Measurements from ENCODE around the gene ARL4D. TPM values are rescaled to one million over a fixed set of nuclear protein-coding genes. Genes with fewer than 3 reads are reported as not detected.

The ARL4D gene
- total and polyA plus RNA-seq, 7 experiments from 2014 or later = 1.3 to 4.8 (median 2.1) TPM

GRCh38 chr17:43423777-43424455, 25.1 kb downstream of the ARL4D start:
- H3K27ac ChIP-seq (ENCODE audit: low read depth, low read length) = no peak overlapping the region
- no peaks in the 10 kb centered on the region for H3K27me3 ChIP-seq (ENCODE audit: control insufficient read depth in 2 of 2, insufficient read depth in 2 of 2, low read length in 2 of 2)
- ATAC-seq (no peak), DNase-seq (no peak)
- H3K9me3 ChIP-seq (ENCODE audit: control insufficient read depth in 2 of 3, low read length in 3 of 3) = no peaks in the 10 kb centered on the region
- no peaks in the 10 kb centered on the region for H3K4me1 ChIP-seq (ENCODE audit: control insufficient read depth in 2 of 2, insufficient read depth in 2 of 2, low read length in 2 of 2)
- CTCF ChIA-PET = no interaction called here
- no peak overlapping the region for H3K27ac Mint-ChIP-seq
- H3K36me3 Mint-ChIP-seq = no peaks in the 10 kb centered on the region
- intact Hi-C loops (cut with micrococcal nuclease) = no loop called here
- H3K4me3 ChIP-seq (ENCODE audit: low read length) = no peak overlapping the region
- no peaks in the 10 kb centered on the region for H3K4me1 Mint-ChIP-seq
- no peak overlapping the region for H3K4me3 Mint-ChIP-seq
- peaks cover 0 to 27% (median 11%) of the 10 kb centered on the region in 5 donors for H3K27me3 Mint-ChIP-seq
- POLR2A ChIA-PET = no interaction called here
- H3K36me3 ChIP-seq (ENCODE audit: control insufficient read depth in 2 of 3, insufficient read depth in 3 of 3, low read length in 3 of 3) = no peaks in the 10 kb centered on the region
- no peaks in the 10 kb centered on the region for H3K9me3 Mint-ChIP-seq

- Histone ChIP-seq H3K4me3 (ENCODE audit: low read length) (no peak overlapping the region), H3K27me3 (ENCODE audit: control insufficient read depth in 2 of 2, insufficient read depth in 2 of 2, low read length in 2 of 2) (no peaks in the 10 kb centered on the region), H3K4me1 (ENCODE audit: control insufficient read depth in 2 of 2, insufficient read depth in 2 of 2, low read length in 2 of 2) (no peaks in the 10 kb centered on the region), H3K27ac (ENCODE audit: low read depth, low read length) (no peak overlapping the region), H3K36me3 (ENCODE audit: control insufficient read depth in 2 of 3, insufficient read depth in 3 of 3, low read length in 3 of 3) (no peaks in the 10 kb centered on the region), H3K9me3 (ENCODE audit: control insufficient read depth in 2 of 3, low read length in 3 of 3) (no peaks in the 10 kb centered on the region)
- H3K36me3 Mint-ChIP-seq = no peaks in the 10 kb centered on the region
- CTCF ChIA-PET = no interaction called here
- POLR2A ChIA-PET = no interaction called here
- ATAC-seq (no peak), DNase-seq (no peak)
- H3K9me3 Mint-ChIP-seq = no peaks in the 10 kb centered on the region
- peaks cover 6 to 29% (median 11%) of the 10 kb centered on the region in 5 donors for H3K27me3 Mint-ChIP-seq
- no peak overlapping the region for H3K27ac Mint-ChIP-seq
- intact Hi-C loops (cut with micrococcal nuclease) = loop anchor here in 1 of 2 donors (1.0 kb wide), 1 partner anchor 33 kb away; no protein-coding TSS in a partner anchor
- peaks cover 0 to 2% (median 0%) of the 10 kb centered on the region in 7 donors for H3K4me1 Mint-ChIP-seq
- H3K4me3 Mint-ChIP-seq = no peak overlapping the region
These were observed 28.7 kb downstream of the ARL4D start for GRCh38 chr17:43427362-43428043.

GRCh38 chr17:43428524-43428923, 29.7 kb downstream of the ARL4D start:
- Histone ChIP-seq H3K36me3 (ENCODE audit: control insufficient read depth in 2 of 3, insufficient read depth in 3 of 3, low read length in 3 of 3) (no peaks in the 10 kb centered on the region), H3K4me1 (ENCODE audit: control insufficient read depth in 2 of 2, insufficient read depth in 2 of 2, low read length in 2 of 2) (no peaks in the 10 kb centered on the region), H3K27me3 (ENCODE audit: control insufficient read depth in 2 of 2, insufficient read depth in 2 of 2, low read length in 2 of 2) (no peaks in the 10 kb centered on the region), H3K9me3 (ENCODE audit: control insufficient read depth in 2 of 3, low read length in 3 of 3) (no peaks in the 10 kb centered on the region), H3K27ac (ENCODE audit: low read depth, low read length) (no peak overlapping the region), H3K4me3 (ENCODE audit: low read length) (no peak overlapping the region)
- Mint-ChIP-seq H3K27ac (no peak overlapping the region), H3K9me3 (no peaks in the 10 kb centered on the region), H3K4me3 (no peak overlapping the region), H3K27me3 (peaks cover 5 to 32% (median 11%) of the 10 kb centered on the region in 5 donors), H3K36me3 (no peaks in the 10 kb centered on the region), H3K4me1 (peaks cover 0 to 2% (median 0%) of the 10 kb centered on the region in 7 donors)
- ChIA-PET POLR2A (interaction anchor here (0.8 kb wide), 1 partner anchor 41 kb away, joined by 3 read pairs; no protein-coding TSS in a partner anchor), CTCF (no interaction called here)
- intact Hi-C loops (cut with micrococcal nuclease) = loop anchor here in 1 of 2 donors (1.0 kb wide), 1 partner anchor 34 kb away; no protein-coding TSS in a partner anchor
- DNase-seq (no peak), ATAC-seq (no peak)

- intact Hi-C loops (cut with micrococcal nuclease) = no loop called here
- peaks cover 12 to 39% (median 27%) of the 10 kb centered on the region in 5 donors for H3K27me3 Mint-ChIP-seq
- DNase-seq (no peak), ATAC-seq (no peak)
- ChIA-PET POLR2A (no interaction called here), CTCF (no interaction called here)
- Histone ChIP-seq H3K4me1 (ENCODE audit: control insufficient read depth in 2 of 2, insufficient read depth in 2 of 2, low read length in 2 of 2) (no peaks in the 10 kb centered on the region), H3K36me3 (ENCODE audit: control insufficient read depth in 2 of 3, insufficient read depth in 3 of 3, low read length in 3 of 3) (no peaks in the 10 kb centered on the region), H3K4me3 (ENCODE audit: low read length) (no peak overlapping the region), H3K27me3 (ENCODE audit: control insufficient read depth in 2 of 2, insufficient read depth in 2 of 2, low read length in 2 of 2) (no peaks in the 10 kb centered on the region), H3K27ac (ENCODE audit: low read depth, low read length) (no peak overlapping the region), H3K9me3 (ENCODE audit: control insufficient read depth in 2 of 3, low read length in 3 of 3) (no peaks in the 10 kb centered on the region)
- no peaks in the 10 kb centered on the region for H3K9me3 Mint-ChIP-seq
- H3K36me3 Mint-ChIP-seq = no peaks in the 10 kb centered on the region
- H3K4me3 Mint-ChIP-seq = no peak overlapping the region
- H3K27ac Mint-ChIP-seq = peak overlapping the region in 1 of 9 donors; percentile 8
- peaks cover 0 to 2% (median 0%) of the 10 kb centered on the region in 7 donors for H3K4me1 Mint-ChIP-seq
These were observed 32.3 kb downstream of the ARL4D start for GRCh38 chr17:43430936-43431713.

- H3K36me3 Mint-ChIP-seq = no peaks in the 10 kb centered on the region
- ChIA-PET CTCF (interaction anchor here (0.6 kb wide), 1 partner anchor 48 kb away, joined by 3 read pairs; no protein-coding TSS in a partner anchor), POLR2A (no interaction called here)
- H3K36me3 ChIP-seq (ENCODE audit: control insufficient read depth in 2 of 3, insufficient read depth in 3 of 3, low read length in 3 of 3) = no peaks in the 10 kb centered on the region
- no peak overlapping the region for H3K4me3 ChIP-seq (ENCODE audit: low read length)
- ATAC-seq = no peak
- no peaks in the 10 kb centered on the region for H3K9me3 Mint-ChIP-seq
- peaks cover 0 to 2% (median 0%) of the 10 kb centered on the region in 7 donors for H3K4me1 Mint-ChIP-seq
- H3K27me3 ChIP-seq (ENCODE audit: control insufficient read depth in 2 of 2, insufficient read depth in 2 of 2, low read length in 2 of 2) = no peaks in the 10 kb centered on the region
- H3K9me3 ChIP-seq (ENCODE audit: control insufficient read depth in 2 of 3, low read length in 3 of 3) = no peaks in the 10 kb centered on the region
- no peak for DNase-seq
- H3K4me1 ChIP-seq (ENCODE audit: control insufficient read depth in 2 of 2, insufficient read depth in 2 of 2, low read length in 2 of 2) = no peaks in the 10 kb centered on the region
- no peak overlapping the region for H3K27ac ChIP-seq (ENCODE audit: low read depth, low read length)
- intact Hi-C loops (cut with micrococcal nuclease) = no loop called here
- H3K4me3 Mint-ChIP-seq = no peak overlapping the region
- no peak overlapping the region for H3K27ac Mint-ChIP-seq
- peaks cover 12 to 39% (median 28%) of the 10 kb centered on the region in 5 donors for H3K27me3 Mint-ChIP-seq
These were observed 33.1 kb downstream of the ARL4D start for GRCh38 chr17:43431714-43432523.

- Mint-ChIP-seq H3K27ac (no peak overlapping the region), H3K4me3 (no peak overlapping the region), H3K36me3 (no peaks in the 10 kb centered on the region), H3K4me1 (peaks cover 0 to 2% (median 0%) of the 10 kb centered on the region in 7 donors), H3K27me3 (peaks cover 10 to 40% (median 28%) of the 10 kb centered on the region in 5 donors), H3K9me3 (no peaks in the 10 kb centered on the region)
- Histone ChIP-seq H3K36me3 (ENCODE audit: control insufficient read depth in 2 of 3, insufficient read depth in 3 of 3, low read length in 3 of 3) (no peaks in the 10 kb centered on the region), H3K9me3 (ENCODE audit: control insufficient read depth in 2 of 3, low read length in 3 of 3) (no peaks in the 10 kb centered on the region), H3K4me1 (ENCODE audit: control insufficient read depth in 2 of 2, insufficient read depth in 2 of 2, low read length in 2 of 2) (no peaks in the 10 kb centered on the region), H3K4me3 (ENCODE audit: low read length) (no peak overlapping the region), H3K27me3 (ENCODE audit: control insufficient read depth in 2 of 2, insufficient read depth in 2 of 2, low read length in 2 of 2) (no peaks in the 10 kb centered on the region), H3K27ac (ENCODE audit: low read depth, low read length) (no peak overlapping the region)
- DNase-seq (no peak), ATAC-seq (no peak)
- intact Hi-C loops (cut with micrococcal nuclease) = no loop called here
- CTCF ChIA-PET = no interaction called here
- POLR2A ChIA-PET = no interaction called here
These were observed 36.1 kb downstream of the ARL4D start for GRCh38 chr17:43434902-43435319.

Measured in naive thymus-derived CD4-positive, alpha-beta T cell (primary cell).